ENCODE measurements around the gene GRIPAP1.
A peak's percentile ranks its signal among the peaks of the same experiment; 100 is the strongest.

Gene GRIPAP1

DNA sequence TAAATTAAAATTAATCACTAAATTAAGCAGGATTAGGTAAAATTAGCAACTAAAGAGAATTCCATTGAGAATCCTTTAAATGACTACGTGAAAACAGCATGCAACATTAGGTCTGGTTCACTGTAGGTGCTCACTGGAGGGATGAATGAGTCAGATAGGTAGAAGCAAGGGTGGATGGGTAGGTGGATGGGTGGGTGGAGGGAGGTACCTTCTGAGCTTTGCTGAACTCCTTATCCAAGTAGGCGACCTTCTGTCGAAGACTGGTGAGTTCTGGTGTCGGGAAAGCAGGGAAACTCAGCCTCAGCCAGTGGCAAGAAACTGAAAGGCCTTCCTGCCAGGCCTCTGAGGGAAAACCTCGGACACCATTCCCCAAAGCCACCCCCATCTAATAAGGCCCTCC is 3.0 kb downstream of the GRIPAP1 start:
- Mint-ChIP-seq H3K27me3 (ENCODE audit: low read depth, poor library complexity) (peaks cover 3% of the 10 kb centered on the region), H3K4me1 (peaks cover 19% of the 10 kb centered on the region), H3K27ac (no peak overlapping the region), H3K4me3 (no peak overlapping the region), H3K9me3 (peaks cover 50% of the 10 kb centered on the region), H3K36me3 (ENCODE audit: low read depth) (peaks cover 56% of the 10 kb centered on the region)
- no peak for DNase-seq
- TF ChIP-seq CTCF (IDR thresholded peaks at IDR 0.05), result no peak

- Mint-ChIP-seq H3K4me1 (peaks cover 19% of the 10 kb centered on the region), H3K27ac (no peak overlapping the region), H3K9me3 (peaks cover 44% of the 10 kb centered on the region), H3K27me3 (ENCODE audit: low read depth, poor library complexity) (peaks cover 3% of the 10 kb centered on the region), H3K4me3 (peak overlapping the region; percentile 38), H3K36me3 (ENCODE audit: low read depth) (peaks cover 60% of the 10 kb centered on the region)
- DNase-seq, result no peak
- TF ChIP-seq CTCF (IDR thresholded peaks at IDR 0.05), result no peak
Observed at GRCh38 chrX:48998391-48998790, 3.7 kb downstream of the GRIPAP1 start.

DNA sequence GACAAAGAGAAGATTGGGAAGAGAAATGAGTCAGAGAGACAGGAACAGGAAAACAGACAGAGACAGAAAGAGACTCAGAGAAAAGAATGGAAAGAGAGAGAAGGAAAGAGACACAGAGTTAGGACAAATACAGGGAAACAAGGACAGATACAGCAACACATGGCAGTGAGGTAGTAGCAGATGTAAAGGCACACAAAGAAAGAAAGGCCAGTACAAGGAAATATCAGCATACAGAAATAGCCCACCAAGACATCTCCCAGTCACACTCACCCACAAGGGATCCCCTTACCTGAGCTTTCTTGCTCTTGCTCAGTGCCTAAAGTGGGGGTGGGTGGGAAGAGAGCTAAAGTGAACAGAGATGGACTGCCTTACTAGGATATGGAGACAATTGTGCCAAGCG is 4.2 kb downstream of the GRIPAP1 start:
- no peak for TF ChIP-seq CTCF (IDR thresholded peaks at IDR 0.05)
- Mint-ChIP-seq H3K4me1 (peaks cover 19% of the 10 kb centered on the region), H3K27me3 (ENCODE audit: low read depth, poor library complexity) (peaks cover 3% of the 10 kb centered on the region), H3K9me3 (peaks cover 44% of the 10 kb centered on the region), H3K36me3 (ENCODE audit: low read depth) (peaks cover 65% of the 10 kb centered on the region), H3K4me3 (no peak overlapping the region), H3K27ac (no peak overlapping the region)
- DNase-seq, result no peak

- Mint-ChIP-seq H3K9me3 (peaks cover 47% of the 10 kb centered on the region), H3K36me3 (ENCODE audit: low read depth) (peaks cover 68% of the 10 kb centered on the region), H3K4me3 (no peak overlapping the region), H3K27ac (peak overlapping the region; percentile 48), H3K4me1 (peaks cover 19% of the 10 kb centered on the region), H3K27me3 (ENCODE audit: low read depth, poor library complexity) (peaks cover 3% of the 10 kb centered on the region)
- no peak for TF ChIP-seq CTCF (IDR thresholded peaks at IDR 0.05)
- no peak for DNase-seq
Observed at GRCh38 chrX:48997455-48997854, 4.6 kb downstream of the GRIPAP1 start.

DNA sequence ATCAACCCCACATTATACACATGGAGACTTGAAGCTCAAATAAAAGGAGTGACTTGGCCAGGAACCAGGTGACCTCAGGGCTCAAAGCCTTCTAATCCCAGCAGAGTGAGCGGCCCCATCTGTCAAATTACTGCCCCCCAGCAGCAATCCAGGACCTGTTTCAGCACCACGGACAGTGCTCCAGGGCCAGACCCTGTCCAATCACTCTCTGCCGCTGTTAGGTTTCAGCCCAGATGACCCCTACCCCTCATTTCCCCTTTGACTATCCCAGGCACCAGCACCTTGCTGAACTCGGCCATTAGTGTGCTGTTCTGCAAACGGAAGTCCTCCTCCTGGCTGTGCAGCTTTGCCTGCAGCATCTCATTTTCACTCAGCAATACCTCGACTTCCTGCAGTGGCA is 5.1 kb downstream of the GRIPAP1 start:
- peaks cover 18% of the 10 kb centered on the region for H3K4me1 Mint-ChIP-seq
- no peak for TF ChIP-seq CTCF (IDR thresholded peaks at IDR 0.05)
- H3K9me3 Mint-ChIP-seq, result peaks cover 47% of the 10 kb centered on the region
- H3K27me3 Mint-ChIP-seq (ENCODE audit: low read depth, poor library complexity), result peaks cover 3% of the 10 kb centered on the region
- no peak overlapping the region for H3K4me3 Mint-ChIP-seq
- DNase-seq, result peak; percentile 63
- H3K27ac Mint-ChIP-seq, result no peak overlapping the region
- H3K36me3 Mint-ChIP-seq (ENCODE audit: low read depth), result peaks cover 70% of the 10 kb centered on the region

GRCh38 chrX:48992341-48992740 is 9.7 kb downstream of the GRIPAP1 start:
- no peak for TF ChIP-seq CTCF (IDR thresholded peaks at IDR 0.05)
- no peaks in the 10 kb centered on the region for H3K4me1 Mint-ChIP-seq
- peaks cover 5% of the 10 kb centered on the region for H3K27me3 Mint-ChIP-seq (ENCODE audit: low read depth, poor library complexity)
- H3K4me3 Mint-ChIP-seq, result no peak overlapping the region
- peaks cover 30% of the 10 kb centered on the region for H3K9me3 Mint-ChIP-seq
- peaks cover 51% of the 10 kb centered on the region for H3K36me3 Mint-ChIP-seq (ENCODE audit: low read depth)
- H3K27ac Mint-ChIP-seq, result peak overlapping the region; percentile 82
- DNase-seq, result no peak
